K562 (cell line): ENCODE results near the gene TSPYL6. TPM values are rescaled to one million over a fixed set of nuclear protein-coding genes. Genes with fewer than 3 reads are reported as not detected.
A peak's percentile ranks its signal among the peaks of the same experiment; 100 is the strongest.

Experiments
- EP400 ChIP-seq: fragments of 450-650 bp; IDR thresholded peaks from 2 replicates; pipeline ENCODE4 v1.6.1; 2017; ENCODE audit warnings: antibody characterized with exemption, mild to moderate bottlenecking, moderate library complexity
- HEY1 ChIP-seq: fragments of 250-450 bp; sonication (Bioruptor Pico); IDR thresholded peaks from 2 replicates; pipeline ENCODE4 v1.5.0; 2020; ENCODE audit warnings: mild to moderate bottlenecking, moderate library complexity, borderline replicate concordance
- ILF3 ChIP-seq: fragments of 450-650 bp; IDR thresholded peaks from 2 replicates; pipeline ENCODE4 v1.6.1; 2018; ENCODE audit warnings: antibody characterized with exemption, mild to moderate bottlenecking, moderate library complexity, borderline replicate concordance
- NCOA4 ChIP-seq: fragments of 450-650 bp; IDR thresholded peaks from 2 replicates; pipeline ENCODE4 v1.6.1; 2018; ENCODE audit warnings: mild to moderate bottlenecking; ENCODE audit not compliant: partially characterized antibody
- NR4A1 ChIP-seq, 2 experiments: fragments of 250-450 bp in 1 of 2; fragments of 450-650 bp in 1 of 2; sonication (Bioruptor Pico) in 1 of 2; IDR thresholded peaks; 2 replicates each; pipeline versions ENCODE4 v1.4.0 to v1.6.1; 2016 to 2020; ENCODE audit warnings: mild to moderate bottlenecking in 2 of 2, missing compliant biosample characterization in 1 of 2, missing genetic modification characterization in 1 of 2, moderate library complexity in 1 of 2
- POLR2H ChIP-seq: IDR thresholded peaks from 2 replicates; pipeline ENCODE4 v1.6.1; 2016; ENCODE audit warnings: missing genetic modification characterization, low read depth, mild to moderate bottlenecking, control low read depth, missing compliant biosample characterization, moderate library complexity
- SIN3B ChIP-seq: fragments of 450-650 bp; IDR thresholded peaks from 2 replicates; pipeline ENCODE4 v1.6.1; 2017; ENCODE audit warnings: low read depth, mild to moderate bottlenecking, moderate library complexity
- ZNF184 ChIP-seq: sonication (generic); formaldehyde crosslinking; IDR thresholded peaks from 2 replicates; pipeline ENCODE4 v1.5.0; 2020; ENCODE audit warnings: missing genetic modification reagents
- polyA plus RNA-seq, 8 experiments: library from polyadenylated mRNA; depleted of rRNA in 4 of 8; stranded (reverse) in 5 of 8; unstranded in 3 of 8; fragments of >200 nt; fragmentation: Nextera tagmentation in 2 of 8; fragmentation: Illumina TruSeq in 1 of 8; extraction: Ambion mirVana in 2 of 8; extraction: Trizol in 1 of 8; gene quantifications; 2 replicates each; pipeline versions ENCODE4 v1.2.1 to v1.2.3, GENCODE V29; 2011 to 2014; ENCODE audit warnings: inconsistent platforms in 1 of 8, missing spikeins in 1 of 8
- total RNA-seq, 7 experiments: library from RNA; depleted of rRNA in 6 of 7; stranded (reverse); fragments of >200 nt in 6 of 7; fragmentation: Illumina TruSeq in 2 of 7; extraction: Trizol in 2 of 7; gene quantifications; 2 replicates each; pipeline versions ENCODE4 v1.2.1 to v1.2.3, GENCODE V29; 2011 to 2021; ENCODE audit warnings: low replicate concordance in 1 of 7
- TF ChIP-seq, protein P1 (sequence below): fragments of 450-650 bp; IDR thresholded peaks from 2 replicates; pipeline ENCODE4 v1.6.1; 2017; ENCODE audit warnings: mild to moderate bottlenecking, moderate library complexity
- TF ChIP-seq, protein P2 (sequence below): fragments of 200-800 bp; sonication (Bioruptor generic); IDR thresholded peaks from 2 replicates; pipeline ENCODE4 v1.6.1; 2017; ENCODE audit warnings: missing genetic modification characterization, missing compliant biosample characterization
- TF ChIP-seq, protein P3 (sequence below), 2 experiments: fragments of 450-650 bp in 1 of 2; sonication (generic) in 1 of 2; formaldehyde crosslinking in 1 of 2; IDR thresholded peaks in 1 of 2; conservative IDR thresholded peaks in 1 of 2; 2 replicates each; pipeline versions ENCODE4 v1.6.1 to v1.8.1; 2016 to 2023; ENCODE audit warnings: mild to moderate bottlenecking in 2 of 2, moderate library complexity in 2 of 2, inconsistent platforms in 1 of 2, missing genetic modification reagents in 1 of 2

The TSPYL6 gene
- total and polyA plus RNA-seq, 9 of the 15 experiments (the other 6 are each of a cell fraction or from before 2014, with no cell fraction given), result 1.5 to 10.1 (median 7.6) TPM

DNA sequence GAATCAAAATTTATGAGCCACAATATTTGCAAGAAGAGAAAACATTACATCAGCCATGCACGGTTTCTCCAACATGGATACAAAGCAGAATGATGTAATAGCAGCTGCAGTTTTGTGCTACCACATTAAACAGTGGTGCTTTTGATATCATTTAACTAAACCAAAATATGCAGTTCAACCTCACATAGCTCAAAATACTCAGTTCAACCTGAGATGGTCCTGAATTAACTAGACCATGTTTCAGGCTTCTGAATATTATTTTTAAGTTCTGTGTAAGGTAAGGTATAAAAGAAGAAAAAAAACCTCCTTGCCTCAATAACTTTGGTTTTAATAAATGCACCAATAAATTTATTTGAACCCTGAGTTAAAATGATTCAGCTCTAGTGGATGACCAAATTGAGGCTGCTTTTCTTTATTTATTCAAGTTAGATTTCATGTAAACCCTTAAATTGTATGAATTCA is 18.8 kb upstream of the TSPYL6 start (continued):
- TF ChIP-seq ILF3 (no peak), HEY1 (CRISPR knock-in tag) (no peak), NR4A1 (CRISPR knock-in tag; IDR thresholded peaks at IDR 0.05) (no peak), NR4A1 (tag; IDR thresholded peaks at IDR 0.05) (no peak), EP400 (peak; percentile 46), ZNF184 (CRISPR knock-in tag) (no peak), POLR2H (peak; percentile 65; the same call in 1 of the 2 replicates), NCOA4 (no peak), SIN3B (no peak)
- TF ChIP-seq, protein P1, sequence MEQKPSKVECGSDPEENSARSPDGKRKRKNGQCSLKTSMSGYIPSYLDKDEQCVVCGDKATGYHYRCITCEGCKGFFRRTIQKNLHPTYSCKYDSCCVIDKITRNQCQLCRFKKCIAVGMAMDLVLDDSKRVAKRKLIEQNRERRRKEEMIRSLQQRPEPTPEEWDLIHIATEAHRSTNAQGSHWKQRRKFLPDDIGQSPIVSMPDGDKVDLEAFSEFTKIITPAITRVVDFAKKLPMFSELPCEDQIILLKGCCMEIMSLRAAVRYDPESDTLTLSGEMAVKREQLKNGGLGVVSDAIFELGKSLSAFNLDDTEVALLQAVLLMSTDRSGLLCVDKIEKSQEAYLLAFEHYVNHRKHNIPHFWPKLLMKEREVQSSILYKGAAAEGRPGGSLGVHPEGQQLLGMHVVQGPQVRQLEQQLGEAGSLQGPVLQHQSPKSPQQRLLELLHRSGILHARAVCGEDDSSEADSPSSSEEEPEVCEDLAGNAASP, result no peak
- TF ChIP-seq, protein P2, sequence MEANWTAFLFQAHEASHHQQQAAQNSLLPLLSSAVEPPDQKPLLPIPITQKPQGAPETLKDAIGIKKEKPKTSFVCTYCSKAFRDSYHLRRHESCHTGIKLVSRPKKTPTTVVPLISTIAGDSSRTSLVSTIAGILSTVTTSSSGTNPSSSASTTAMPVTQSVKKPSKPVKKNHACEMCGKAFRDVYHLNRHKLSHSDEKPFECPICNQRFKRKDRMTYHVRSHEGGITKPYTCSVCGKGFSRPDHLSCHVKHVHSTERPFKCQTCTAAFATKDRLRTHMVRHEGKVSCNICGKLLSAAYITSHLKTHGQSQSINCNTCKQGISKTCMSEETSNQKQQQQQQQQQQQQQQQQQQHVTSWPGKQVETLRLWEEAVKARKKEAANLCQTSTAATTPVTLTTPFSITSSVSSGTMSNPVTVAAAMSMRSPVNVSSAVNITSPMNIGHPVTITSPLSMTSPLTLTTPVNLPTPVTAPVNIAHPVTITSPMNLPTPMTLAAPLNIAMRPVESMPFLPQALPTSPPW (CRISPR knock-in tag), result 0 out of 2 replicates have a peak, but pooled peaks have one; percentile 11
- TF ChIP-seq, protein P3, sequence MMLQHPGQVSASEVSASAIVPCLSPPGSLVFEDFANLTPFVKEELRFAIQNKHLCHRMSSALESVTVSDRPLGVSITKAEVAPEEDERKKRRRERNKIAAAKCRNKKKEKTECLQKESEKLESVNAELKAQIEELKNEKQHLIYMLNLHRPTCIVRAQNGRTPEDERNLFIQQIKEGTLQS (IDR thresholded peaks at IDR 0.05), result peak; percentile 89
- TF ChIP-seq, protein P3 (CRISPR knock-in tag; conservative IDR thresholded peaks at IDR 0.05), result no peak
- TF ChIP-seq, all 486 proteins: peak for 26
